ENCODE results near the gene RPS21. TPM values are rescaled to one million over a fixed set of nuclear protein-coding genes. Genes with fewer than 3 reads are reported as not detected.

Gene RPS21
- total and polyA plus RNA-seq, 10 of the 15 experiments (the other 5 are each of a cell fraction or from before 2014, with no cell fraction given) = 1,474 to 4,987 (median 2,439) TPM

- no TSS peak for BruUV-seq (replicated peaks)
- intact Hi-C loops (cut with micrococcal nuclease; ENCODE audit: unreplicated experiment) (loop anchor here (5.0 kb wide), 1 partner anchor 386 kb away; no protein-coding TSS in a partner anchor), in situ Hi-C loops (cut with MboI) (no loop called here)
- H4K20me1 ChIP-seq (ENCODE audit: control insufficient read depth, insufficient read depth) = no peaks in the 10 kb centered on the region; the same call in 1 of the 2 replicates
- no peaks in the 10 kb centered on the region for H3K27me3 ChIP-seq (replicated peaks in 1 of 2; ENCODE audit: control insufficient read depth in 2 of 2, insufficient read depth in 2 of 2, low read length in 1 of 2)
- peak overlapping the region; percentile 85 for H3K9ac ChIP-seq (ENCODE audit: control insufficient read depth, insufficient read depth, low read length)
- no peak for ATAC-seq
- H3K4me1 ChIP-seq (ENCODE audit: control insufficient read depth, insufficient read depth, low read length) = peaks cover 12% of the 10 kb centered on the region
- H3K4me2 ChIP-seq (ENCODE audit: control insufficient read depth, insufficient read depth) = peak overlapping the region; percentile 92
- peak overlapping the region; percentile 57; the same call in 1 of the 2 replicates for H3K4me3 ChIP-seq
- CTCF ChIA-PET = no interaction called here
- H3K36me3 ChIP-seq (ENCODE audit: control insufficient read depth in 2 of 2, insufficient read depth in 2 of 2, low read length in 1 of 2) = peaks cover 0 to 5% of the 10 kb centered on the region in 2 experiments; a peak in 2 of 4 replicates
- SMC1A ChIA-PET (ENCODE audit: uncharacterized antibody, unreplicated experiment) = no interaction called here
- no peak for FAIRE-seq
- no peaks in the 10 kb centered on the region for H3K9me3 ChIP-seq (replicated peaks; ENCODE audit: control insufficient read depth, insufficient read depth, low read length)
- 64% methylated on average over 10 of the region's 10 CpGs for WGBS (ENCODE audit: insufficient coverage, insufficient replicate concordance, low lambda C conversion rate, missing lambda C conversion rate)
- POLR2A ChIA-PET = no interaction called here
- TF ChIP-seq LARP7 (IDR thresholded peaks at IDR 0.05) = no peak
- no peak for DNase-seq (ENCODE audit: low read depth, low spot score)
- H3K79me2 ChIP-seq (ENCODE audit: control insufficient read depth, insufficient read depth, low read length) = peaks cover 14% of the 10 kb centered on the region
- peak overlapping the region; percentile 62; the same call in 1 of the 2 replicates for H3K27ac ChIP-seq (ENCODE audit: control insufficient read depth, insufficient read depth)
- H2AFZ ChIP-seq (ENCODE audit: control insufficient read depth, low read depth, low read length) = no peak overlapping the region
- RAD21 ChIA-PET (ENCODE audit: unreplicated experiment) = no interaction called here
Observed at GRCh38 chr20:62405981-62406513, 19.1 kb downstream of the RPS21 start.

- no peaks in the 10 kb centered on the region; the same call in 1 of the 2 replicates for H4K20me1 ChIP-seq (ENCODE audit: control insufficient read depth, insufficient read depth)
- intact Hi-C loops (cut with micrococcal nuclease; ENCODE audit: unreplicated experiment) (loop anchor here (5.0 kb wide), 1 partner anchor 386 kb away; no protein-coding TSS in a partner anchor), in situ Hi-C loops (cut with MboI) (no loop called here)
- no peaks in the 10 kb centered on the region for H3K9me3 ChIP-seq (replicated peaks; ENCODE audit: control insufficient read depth, insufficient read depth, low read length)
- ATAC-seq (no peak), DNase-seq (ENCODE audit: low read depth, low spot score) (no peak), FAIRE-seq (no peak)
- peaks cover 14% of the 10 kb centered on the region for H3K79me2 ChIP-seq (ENCODE audit: control insufficient read depth, insufficient read depth, low read length)
- RAD21 ChIA-PET (ENCODE audit: unreplicated experiment) = no interaction called here
- CTCF ChIA-PET = no interaction called here
- peak overlapping the region; percentile 62 for H3K27ac ChIP-seq (ENCODE audit: control insufficient read depth, insufficient read depth)
- peak overlapping the region; percentile 57 for H3K4me3 ChIP-seq
- H3K4me2 ChIP-seq (ENCODE audit: control insufficient read depth, insufficient read depth) = peak overlapping the region; percentile 92
- H3K9ac ChIP-seq (ENCODE audit: control insufficient read depth, insufficient read depth, low read length) = peak overlapping the region; percentile 85
- no peaks in the 10 kb centered on the region for H3K27me3 ChIP-seq (replicated peaks in 1 of 2; ENCODE audit: control insufficient read depth in 2 of 2, insufficient read depth in 2 of 2, low read length in 1 of 2)
- peaks cover 12% of the 10 kb centered on the region for H3K4me1 ChIP-seq (ENCODE audit: control insufficient read depth, insufficient read depth, low read length)
- H2AFZ ChIP-seq (ENCODE audit: control insufficient read depth, low read depth, low read length) = no peak overlapping the region
- 4% methylated on average over 9 of the region's 42 CpGs for WGBS (ENCODE audit: insufficient coverage, insufficient replicate concordance, low lambda C conversion rate, missing lambda C conversion rate)
- H3K36me3 ChIP-seq (ENCODE audit: control insufficient read depth in 2 of 2, insufficient read depth in 2 of 2, low read length in 1 of 2) = peaks cover 0 to 1% of the 10 kb centered on the region in 2 experiments; a peak in 2 of 4 replicates
- BruUV-seq (replicated peaks) = no TSS peak
- no peak for TF ChIP-seq KLF5 (IDR thresholded peaks at IDR 0.05; ENCODE audit: partially characterized antibody)
- no peak for TF ChIP-seq CBFB (IDR thresholded peaks at IDR 0.05; ENCODE audit: low read depth)
- TF ChIP-seq GATAD2B (conservative IDR thresholded peaks at IDR 0.05; ENCODE audit: low read depth) = peak; percentile 20; the same call in 1 of the 2 replicates
- SMC1A ChIA-PET (ENCODE audit: uncharacterized antibody, unreplicated experiment) = no interaction called here
- POLR2A ChIA-PET = no interaction called here
Observed at GRCh38 chr20:62406635-62407176, 19.8 kb downstream of the RPS21 start.
